Measurements from ENCODE around the gene ZNF827.

Gene ZNF827

GRCh38 chr4:145891958-145892357, 46.7 kb downstream of the ZNF827 start:
- DNase-seq (ENCODE audit: low read depth, low spot score), result no peak

GRCh38 chr4:145890689-145891088, 47.9 kb downstream of the ZNF827 start:
- no peak for DNase-seq (ENCODE audit: low read depth, low spot score)

- no peak for DNase-seq (ENCODE audit: low read depth, low spot score)
Observed at GRCh38 chr4:145888393-145888792, 50.2 kb downstream of the ZNF827 start.

DNA sequence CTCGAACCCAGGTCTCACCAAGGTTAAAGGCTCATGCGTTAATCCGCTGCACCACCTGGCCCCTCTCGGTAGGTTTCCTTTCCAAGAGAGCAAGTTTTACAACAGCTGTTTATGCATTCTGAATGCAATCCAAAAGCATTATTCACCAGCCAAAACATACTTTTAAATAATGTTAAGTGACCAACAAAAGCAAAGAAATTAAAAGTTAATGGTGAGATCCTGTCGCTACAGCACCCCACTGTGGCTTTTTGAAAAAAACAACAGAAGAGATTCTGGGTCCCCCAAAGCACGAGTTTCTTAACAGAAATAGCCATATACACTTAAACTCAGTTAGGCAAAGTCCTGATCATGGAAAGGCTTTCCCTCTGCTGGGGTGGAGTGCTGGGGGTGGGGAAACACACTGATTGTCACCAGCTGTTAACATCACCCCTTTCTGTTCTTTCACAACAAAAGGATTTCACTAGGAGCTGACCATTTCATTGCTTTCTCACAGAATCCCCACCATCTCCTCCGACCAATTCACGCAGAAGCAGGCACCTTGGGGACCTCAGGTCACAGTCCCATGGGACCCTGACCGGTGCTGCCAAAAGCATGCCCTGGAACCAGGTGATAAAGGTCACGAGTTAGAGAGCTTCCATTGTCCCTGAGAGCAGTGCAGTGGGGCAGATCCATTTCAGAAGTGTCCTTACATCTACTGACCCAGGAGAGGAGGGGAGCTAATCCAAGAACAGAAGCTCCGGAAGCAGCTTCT, 51.2 kb downstream of the ZNF827 start:
- DNase-seq (ENCODE audit: low read depth, low spot score), result no peak

- DNase-seq (ENCODE audit: low read depth, low spot score), result no peak
Observed at GRCh38 chr4:145886871-145887240, 51.8 kb downstream of the ZNF827 start.

DNA sequence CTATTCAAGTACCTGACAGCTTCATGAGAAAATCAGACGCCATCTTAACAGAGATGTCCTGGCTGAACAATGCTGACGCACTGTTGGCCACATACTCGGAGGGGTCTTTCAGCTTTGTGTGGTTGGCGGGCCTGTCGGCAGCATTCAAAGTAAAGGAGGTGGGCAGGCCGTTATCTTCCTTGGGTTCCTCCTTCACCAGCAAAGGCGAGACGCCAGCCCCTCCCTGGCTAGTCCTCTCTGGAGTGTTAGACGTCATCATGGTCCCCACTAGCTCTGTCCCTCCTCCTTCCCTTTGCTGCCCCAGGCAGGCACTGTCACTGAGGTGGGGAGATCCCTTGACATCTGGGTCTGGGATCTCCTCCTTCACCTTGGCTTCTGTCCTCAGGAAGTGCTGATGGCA, 53.0 kb downstream of the ZNF827 start:
- DNase-seq (ENCODE audit: low read depth, low spot score), result no peak

- no peak for DNase-seq (ENCODE audit: low read depth, low spot score)
Observed at GRCh38 chr4:145884775-145885174, 53.8 kb downstream of the ZNF827 start.

DNA sequence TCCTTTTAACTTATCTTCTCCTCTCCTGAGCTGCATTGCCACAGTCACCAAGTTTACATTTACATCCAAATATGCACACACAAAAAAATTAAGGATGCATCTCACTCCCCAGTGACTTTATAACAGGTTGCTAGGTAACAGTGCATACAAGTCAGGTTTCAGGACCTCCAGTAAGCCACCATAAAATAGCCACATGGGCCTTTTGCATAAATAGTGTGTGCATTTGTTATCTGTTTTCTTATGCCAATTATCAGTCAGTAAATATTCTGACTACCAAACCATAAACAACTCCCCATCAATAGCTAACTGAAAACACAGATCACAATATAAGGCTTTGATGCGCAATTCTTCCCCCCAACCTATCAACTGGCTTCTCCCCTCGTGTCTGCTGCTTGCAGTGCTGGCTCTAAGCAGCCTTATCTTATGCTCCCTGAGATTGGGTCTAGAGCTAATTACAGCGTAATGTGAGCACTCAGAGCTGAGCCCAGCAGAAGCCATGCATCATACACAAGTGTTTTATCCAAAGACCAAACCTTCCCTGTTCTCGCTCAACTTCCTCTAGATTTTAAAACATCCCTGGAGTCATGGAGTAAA, 55.4 kb downstream of the ZNF827 start:
- no peak for DNase-seq (ENCODE audit: low read depth, low spot score)

- no peak for DNase-seq (ENCODE audit: low read depth, low spot score)
Observed at GRCh38 chr4:145882604-145883003, 56.0 kb downstream of the ZNF827 start.

- no peak for DNase-seq (ENCODE audit: low read depth, low spot score)
Observed at GRCh38 chr4:145881989-145882388, 56.6 kb downstream of the ZNF827 start.

DNA sequence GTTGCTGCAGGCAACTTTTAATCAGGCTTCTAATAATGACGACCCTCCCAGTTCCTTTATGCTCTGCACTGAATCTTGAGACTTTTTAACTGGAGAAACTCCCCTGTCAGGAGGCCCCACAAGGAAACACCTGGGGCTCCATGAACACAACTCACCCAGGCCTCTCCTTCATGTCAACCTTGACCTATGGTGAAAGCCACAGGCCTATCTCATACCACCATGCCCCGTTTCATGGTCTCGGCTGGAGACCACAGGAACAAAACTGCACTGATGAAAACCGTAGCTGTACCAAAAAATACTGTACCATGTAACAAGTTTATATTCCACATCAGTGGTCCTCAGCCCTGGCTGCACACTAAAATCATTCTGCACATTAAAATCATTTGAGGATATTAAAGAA, 57.0 kb downstream of the ZNF827 start:
- DNase-seq (ENCODE audit: low read depth, low spot score), result no peak

DNA sequence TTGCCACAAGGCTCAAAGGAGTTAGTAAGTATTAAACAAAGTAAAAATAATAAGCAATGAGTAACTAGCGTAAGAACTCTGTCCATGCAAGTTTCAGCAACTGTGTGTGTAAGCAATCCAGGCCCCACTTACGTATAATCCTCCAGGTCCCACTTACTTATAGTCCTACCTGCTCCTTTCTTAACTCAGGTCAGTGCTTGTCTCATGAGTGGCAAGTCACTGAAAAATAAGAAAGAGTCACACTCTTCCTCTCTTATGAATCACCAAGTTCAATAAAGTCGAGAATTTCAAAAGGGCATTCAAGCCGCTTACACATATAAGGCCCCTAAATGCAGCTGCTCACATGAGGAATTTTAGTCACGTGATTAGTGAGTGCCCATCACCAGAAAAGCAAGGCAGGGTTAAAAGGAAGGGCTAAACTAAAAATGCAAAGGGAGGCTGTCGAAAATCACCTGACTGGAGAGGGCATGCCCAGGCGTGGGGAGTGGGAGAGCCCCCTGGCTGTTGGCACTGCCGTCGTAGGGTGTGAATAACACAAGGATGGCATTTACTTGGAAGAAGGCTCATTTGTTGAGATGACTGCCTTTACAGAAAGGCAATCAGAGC, 58.2 kb downstream of the ZNF827 start:
- no peak for DNase-seq (ENCODE audit: low read depth, low spot score)

GRCh38 chr4:145879598-145879997, 59.0 kb downstream of the ZNF827 start:
- DNase-seq (ENCODE audit: low read depth, low spot score), result no peak

- no peak for DNase-seq (ENCODE audit: low read depth, low spot score)
Observed at GRCh38 chr4:145878501-145879435, 59.9 kb downstream of the ZNF827 start.

DNA sequence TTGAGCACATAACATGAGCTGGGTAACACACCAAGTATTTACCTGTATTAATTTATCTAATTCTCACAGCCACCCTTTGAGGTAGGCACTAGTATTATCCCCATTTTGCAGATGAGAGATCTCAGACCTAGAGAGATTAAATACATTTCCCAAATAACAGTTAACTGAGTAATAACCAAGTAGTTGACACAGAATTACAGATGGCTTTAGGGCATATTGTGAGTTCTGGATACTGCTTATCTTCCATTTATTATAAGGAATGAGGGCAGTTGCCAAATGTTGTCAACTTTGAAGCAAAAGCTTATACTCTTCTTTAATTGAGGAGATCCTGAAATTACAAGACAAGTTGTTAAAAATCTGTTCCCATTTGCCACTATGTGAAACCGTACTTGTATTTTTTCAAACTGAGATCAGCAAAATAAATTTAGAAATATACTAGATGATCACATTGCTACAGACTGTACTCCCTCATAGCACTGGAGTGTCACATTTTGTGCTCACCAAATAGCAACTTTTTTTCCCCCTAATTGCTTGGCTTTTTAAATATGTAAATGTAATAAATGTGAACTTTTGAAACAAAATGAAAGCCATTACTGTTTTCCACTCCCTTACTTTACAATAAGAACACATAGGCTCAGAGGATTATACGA, 62.0 kb downstream of the ZNF827 start:
- DNase-seq (ENCODE audit: low read depth, low spot score), result no peak

DNA sequence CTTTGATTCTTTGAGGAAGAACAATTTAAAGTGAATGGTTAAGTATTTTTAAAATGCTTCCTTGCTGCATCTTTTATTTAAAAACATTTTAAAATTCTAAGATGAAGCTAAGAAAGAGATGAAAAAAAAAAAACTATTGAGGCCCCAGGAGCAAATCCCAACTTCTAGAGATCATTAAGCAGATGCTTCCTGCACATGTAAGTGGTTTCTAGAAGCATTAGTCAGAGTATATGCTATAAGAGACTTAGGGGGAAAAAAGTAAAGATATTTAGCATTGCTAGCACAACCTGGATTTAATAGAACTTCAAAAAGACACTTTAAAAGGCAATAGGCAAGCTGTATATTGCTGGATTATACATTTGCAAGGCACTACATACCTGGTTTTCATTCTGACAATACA, 64.7 kb downstream of the ZNF827 start:
- no peak for DNase-seq (ENCODE audit: low read depth, low spot score)

DNA sequence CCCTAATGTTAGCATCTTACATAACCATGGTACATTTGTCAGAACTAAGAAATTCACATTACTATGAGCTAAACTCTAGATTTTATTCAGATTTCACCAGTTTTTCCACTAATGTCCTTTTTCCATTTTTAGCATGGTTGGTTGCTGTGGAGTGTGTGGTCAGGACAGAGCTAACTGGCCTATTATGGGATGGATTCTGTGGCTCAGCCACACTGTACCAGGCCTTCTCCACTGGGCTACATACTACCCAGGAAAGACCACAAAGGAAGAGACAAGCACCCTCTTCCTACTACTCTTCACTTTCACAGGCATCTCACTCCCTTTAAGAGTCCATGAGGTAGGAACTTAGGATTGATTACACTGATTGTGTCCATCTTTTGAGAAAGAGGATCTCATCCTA, 67.4 kb downstream of the ZNF827 start:
- no peak for DNase-seq (ENCODE audit: low read depth, low spot score)

DNA sequence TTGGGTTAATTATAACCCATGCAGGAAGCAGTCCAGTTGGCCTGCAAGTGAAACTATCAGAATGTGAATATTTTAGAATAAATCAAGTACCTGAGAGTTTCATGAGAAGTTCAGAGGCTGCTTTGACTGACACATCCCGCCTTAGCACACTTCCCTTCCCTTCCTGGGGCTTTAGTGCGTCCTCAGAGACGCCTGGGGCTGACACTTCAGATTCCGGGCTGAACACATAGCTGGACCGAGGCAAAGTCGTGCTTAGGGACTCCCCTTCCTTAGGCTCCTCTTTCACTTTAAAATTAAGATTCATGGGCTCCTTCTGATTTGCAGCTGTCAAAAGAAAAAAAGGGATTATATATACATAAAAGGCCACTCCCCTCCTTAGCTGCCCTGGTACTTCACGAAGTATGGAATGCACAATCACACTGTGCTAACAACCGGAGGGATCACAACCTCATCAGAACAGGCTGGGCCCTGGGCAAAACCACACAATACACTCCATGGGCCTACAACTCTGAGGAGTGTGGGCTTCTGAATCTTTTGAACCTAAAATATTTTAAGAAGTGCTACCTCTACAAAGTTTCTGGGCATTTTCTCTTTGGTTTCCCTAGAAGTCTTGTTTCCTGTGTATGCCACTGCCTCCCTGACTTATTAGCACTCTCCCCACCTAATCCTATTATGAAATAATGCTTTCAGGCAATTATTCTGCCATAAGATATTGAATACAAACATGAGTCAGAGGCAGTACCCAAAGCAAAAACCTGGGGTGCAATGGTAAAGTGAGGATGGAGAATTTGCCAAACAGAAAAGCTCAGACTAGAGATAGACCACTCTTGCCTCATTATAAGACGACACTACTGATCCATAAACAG, 68.2 kb downstream of the ZNF827 start:
- DNase-seq (ENCODE audit: low read depth, low spot score), result no peak

GRCh38 chr4:145868637-145869409, 69.8 kb downstream of the ZNF827 start:
- DNase-seq (ENCODE audit: low read depth, low spot score), result no peak

DNA sequence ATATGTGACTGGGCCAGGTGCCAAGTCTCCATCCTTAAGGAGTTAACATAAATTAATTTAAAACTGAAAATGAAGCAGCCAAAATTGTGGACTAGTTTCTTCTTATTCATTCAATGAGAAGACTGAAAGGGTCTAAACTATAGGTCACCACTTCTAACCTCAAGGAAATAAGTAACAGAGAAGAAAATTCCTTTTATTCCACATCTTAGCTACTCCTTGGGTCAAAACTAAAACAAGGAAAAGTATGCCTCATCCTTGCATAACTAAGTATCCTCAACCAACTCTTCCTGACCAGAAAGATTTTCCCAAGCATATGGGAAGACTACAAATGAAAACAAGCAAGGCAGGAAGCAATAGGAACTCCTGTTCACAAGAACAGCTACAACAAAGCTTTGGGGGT, 71.2 kb downstream of the ZNF827 start:
- no peak for DNase-seq (ENCODE audit: low read depth, low spot score)
